Endothelial cell of umbilical vein (primary cell): ENCODE measurements around the gene RIPK4. TPM values are rescaled to one million over a fixed set of nuclear protein-coding genes. Genes with fewer than 3 reads are reported as not detected.

Experiments
- BruUV-seq: library from RNA; stranded (reverse); fragments of 400-500 nt; replicated peaks from 2 replicates; lab custom pipeline; 2021; lab: Mats Ljungman, UMichigan
- CTCF ChIA-PET: fragments of 300-600, 350-600 bp; sonication (Branson Sonifier 250); formaldehyde crosslinking; loops from one replicate; lab custom pipeline; 2021; ENCODE audit warnings: antibody characterized with exemption, inconsistent platforms; lab: Charles Lee
- POLR2A ChIA-PET: fragments of 300-600, 350-600 bp; sonication (Branson Sonifier 250); formaldehyde crosslinking; loops from one replicate; lab custom pipeline; 2021; ENCODE audit warnings: antibody characterized with exemption, inconsistent platforms; lab: Charles Lee
- DNase-seq: peaks from one replicate; pipeline ENCODE4 v3.0.0-alpha.2; 2011; ENCODE audit warnings: low read depth, low spot score
- FAIRE-seq: peaks from 2 replicates; lab custom pipeline; 2011; peaks lifted over from hg19 to GRCh38; lab: Jason Lieb, UNC
- H2AFZ ChIP-seq: 2 replicates; pipeline ENCODE4 v1.6.0; 2012; ENCODE audit warnings: low read depth, low read length, control low read depth, inconsistent platforms
- H3K27ac ChIP-seq: 2 replicates; pipeline ENCODE4 v1.5.1; 2011; ENCODE audit warnings: low read depth, mild to moderate bottlenecking, control low read depth, low read length, moderate library complexity; ENCODE audit not compliant: insufficient read depth
- H3K27me3 ChIP-seq, 2 experiments: 2 replicates each; pipeline versions ENCODE4 v1.6.0 to v1.6.1; 2011; ENCODE audit warnings: low read length in 2 of 2, mixed read lengths in 1 of 2; ENCODE audit not compliant: control insufficient read depth in 2 of 2, insufficient read depth in 2 of 2
- H3K36me3 ChIP-seq, 2 experiments: 2 replicates in 1 of 2; 3 replicates in 1 of 2; pipeline ENCODE4 v1.5.1; 2011; ENCODE audit warnings: low read length in 2 of 2, mild to moderate bottlenecking in 1 of 2, moderate library complexity in 1 of 2; ENCODE audit not compliant: control insufficient read depth in 2 of 2, insufficient read depth in 2 of 2; ENCODE audit errors: extremely low read depth in 1 of 2
- H3K4me1 ChIP-seq: 3 replicates; pipeline ENCODE4 v1.5.1; 2011; ENCODE audit warnings: mild to moderate bottlenecking, low read length; ENCODE audit not compliant: control insufficient read depth, insufficient read depth; ENCODE audit errors: extremely low read depth
- H3K4me2 ChIP-seq: 2 replicates; pipeline ENCODE4 v1.6.1; 2011; ENCODE audit warnings: low read length, control low read depth, mixed read lengths; ENCODE audit not compliant: insufficient read depth
- H3K4me3 ChIP-seq, 3 experiments: fragments of 200-600 bp in 1 of 3; sonication (generic), shearing (Covaris generic) in 1 of 3; replicated peaks in 1 of 3; 2 replicates each; pipeline ENCODE4 v1.5.1; 2011 to 2016; ENCODE audit warnings: control low read depth in 3 of 3, low read length in 3 of 3, mild to moderate bottlenecking in 2 of 3, inconsistent platforms in 1 of 3, low read depth in 1 of 3, moderate library complexity in 1 of 3; ENCODE audit not compliant: insufficient read depth in 1 of 3
- H3K79me2 ChIP-seq: 2 replicates; pipeline ENCODE4 v1.6.0; 2012; ENCODE audit warnings: low read length, inconsistent platforms; ENCODE audit not compliant: control insufficient read depth, insufficient read depth
- H3K9ac ChIP-seq: replicated peaks from 2 replicates; pipeline ENCODE3; 2011; ENCODE audit warnings: low read length, control low read depth; ENCODE audit not compliant: insufficient read depth; ENCODE audit errors: extremely low read depth
- H3K9me1 ChIP-seq: replicated peaks from 3 replicates; pipeline ENCODE4 v1.6.0; 2011; ENCODE audit warnings: mild to moderate bottlenecking, low read length; ENCODE audit not compliant: control insufficient read depth, insufficient read depth; ENCODE audit errors: extremely low read depth
- H3K9me3 ChIP-seq: replicated peaks from 2 replicates; pipeline ENCODE4 v1.5.1; 2012; ENCODE audit warnings: low read length, inconsistent platforms; ENCODE audit not compliant: control insufficient read depth, insufficient read depth
- H4K20me1 ChIP-seq: replicated peaks from 2 replicates; pipeline ENCODE3; 2011; ENCODE audit warnings: mild to moderate bottlenecking, low read length; ENCODE audit not compliant: control insufficient read depth, insufficient read depth; ENCODE audit errors: extremely low read depth
- CTCF ChIP-seq, 2 donors: IDR thresholded peaks; 1 replicate in 1 of 2; 2 replicates in 1 of 2; pipeline ENCODE4 v1.5.1; 2011; ENCODE audit warnings: low read length in 2 of 2, mild to moderate bottlenecking in 2 of 2, moderate library complexity in 2 of 2, control low read depth in 1 of 2, inconsistent platforms in 1 of 2, low read depth in 1 of 2; ENCODE audit not compliant: insufficient read depth in 1 of 2; ENCODE audit errors: extremely low read depth in 1 of 2
- EZH2 ChIP-seq: IDR thresholded peaks from 2 replicates; pipeline ENCODE4 v1.6.1; 2012; ENCODE audit warnings: borderline replicate concordance, low read depth, mild to moderate bottlenecking, moderate library complexity, low read length, inconsistent platforms; ENCODE audit not compliant: severe bottlenecking
- FOS ChIP-seq: IDR thresholded peaks from 2 replicates; pipeline ENCODE4 v1.6.1; 2011; ENCODE audit warnings: mild to moderate bottlenecking, low read length, moderate library complexity, borderline replicate concordance; ENCODE audit not compliant: insufficient read depth
- GATA2 ChIP-seq: IDR thresholded peaks from 2 replicates; pipeline ENCODE4 v1.7.0; 2011; ENCODE audit warnings: low read depth, mild to moderate bottlenecking, moderate library complexity, mixed read lengths, low read length; ENCODE audit not compliant: insufficient read length, insufficient read depth
- JUN ChIP-seq: IDR thresholded peaks from 2 replicates; pipeline ENCODE4 v1.6.1; 2011; ENCODE audit warnings: borderline replicate concordance, low read depth; ENCODE audit not compliant: insufficient read length, insufficient read depth
- MAX ChIP-seq: IDR thresholded peaks from 2 replicates; pipeline ENCODE4 v1.6.1; 2011; ENCODE audit not compliant: insufficient read depth, insufficient read length
- MYC ChIP-seq: IDR thresholded peaks from one replicate; pipeline ENCODE4 v1.6.1; 2011; ENCODE audit warnings: mild to moderate bottlenecking, low read depth, low read length
- POLR2A ChIP-seq: IDR thresholded peaks from 2 replicates; pipeline ENCODE4 v1.6.1; 2012; ENCODE audit warnings: low read depth, mild to moderate bottlenecking, control low read depth, low read length
- POLR2AphosphoS5 ChIP-seq: IDR thresholded peaks from 2 replicates; pipeline ENCODE4 v1.6.1; 2012; ENCODE audit warnings: low read depth, mild to moderate bottlenecking, control low read depth, low read length, moderate library complexity; ENCODE audit not compliant: insufficient read depth
- dilution Hi-C: fragments of 300-500 bp; cut with MboI; formaldehyde crosslinking; loops from one replicate; pipeline ENCODE4 v1.15.0; 2019; ENCODE audit warnings: low sequenced_read_pairs; ENCODE audit not compliant: extremely low pct_ligation_motif_present
- intact Hi-C: fragments of 100-400 bp; cut with micrococcal nuclease; formaldehyde crosslinking; loops from one replicate; pipeline ENCODE4 v1.10.0; 2022
- polyA plus RNA-seq, 4 experiments: library from polyadenylated mRNA; depleted of rRNA in 3 of 4; stranded (reverse) in 3 of 4; unstranded in 1 of 4; fragments of >200 nt; gene quantifications; 2 replicates each; pipeline versions ENCODE4 v1.2.1 to v1.2.3, GENCODE V29; 2011 to 2012; ENCODE audit warnings: missing spikeins in 1 of 4
- total RNA-seq: library from RNA; stranded (reverse); gene quantifications from 2 replicates; pipeline ENCODE4 v1.2.3, GENCODE V29; 2021

Gene RIPK4
- total and polyA plus RNA-seq, 2 donors (not counting 3 experiments of a cell fraction or from before 2014, with no cell fraction given), result not detected

- no TSS peak for BruUV-seq
- TF ChIP-seq MAX, result no peak
- TF ChIP-seq JUN, result no peak
- TF ChIP-seq FOS, result no peak
- no peak for TF ChIP-seq MYC
- TF ChIP-seq EZH2, result no peak
- no peak for TF ChIP-seq POLR2A
- TF ChIP-seq CTCF (IDR thresholded peaks at IDR 0.05; ENCODE audit: extremely low read depth in 1 of 2, insufficient read depth in 1 of 2, low read depth in 1 of 2, low read length in 2 of 2), result no peak
- no peak for TF ChIP-seq POLR2AphosphoS5
- TF ChIP-seq GATA2, result no peak
- no peak overlapping the region for H3K27ac ChIP-seq
Measured at GRCh38 chr21:41779659-41780058, 12.8 kb upstream of the RIPK4 start.

More at GRCh38 chr21:41779659-41780058, 12.8 kb upstream of the RIPK4 start:
- FAIRE-seq (no peak), DNase-seq (no peak)
- intact Hi-C loops, result loop anchor here (5.0 kb wide), 1 partner anchor 657 kb away; no protein-coding TSS in a partner anchor
- Histone ChIP-seq H4K20me1 (no peaks in the 10 kb centered on the region), H3K9me3 (no peaks in the 10 kb centered on the region), H3K27me3 (peaks cover 21 to 42% of the 10 kb centered on the region in 2 experiments), H3K79me2 (no peaks in the 10 kb centered on the region), H3K4me3 (no peak overlapping the region), H3K4me2 (no peak overlapping the region), H3K9ac (no peak overlapping the region), H3K4me1 (no peaks in the 10 kb centered on the region), H3K36me3 (no peaks in the 10 kb centered on the region), H3K9me1 (no peaks in the 10 kb centered on the region), H2AFZ (no peak overlapping the region)
- ChIA-PET CTCF (no interaction called here), POLR2A (no interaction called here)
- dilution Hi-C loops, result no loop called here
